Epithelial cell of proximal tubule (primary cell): ENCODE data around the gene CELA2A. TPM values are rescaled to one million over a fixed set of nuclear protein-coding genes. Genes with fewer than 3 reads are reported as not detected.
A peak's percentile ranks its signal among the peaks of the same experiment; 100 is the strongest.

Experiments used
- DNase-seq: peaks from one replicate; pipeline ENCODE4 v3.0.0-alpha.2; 2011; ENCODE audit warnings: low read depth
- H3K4me3 ChIP-seq: 2 replicates; pipeline ENCODE4 v1.5.1; 2011; ENCODE audit warnings: low read depth, mild to moderate bottlenecking, low read length
- total RNA-seq: library from RNA; depleted of rRNA; stranded (reverse); fragments of >200 nt; gene quantifications from 2 replicates; pipeline ENCODE4 v1.2.3, GENCODE V29; 2015
- TF ChIP-seq, protein P1 (sequence below): conservative IDR thresholded peaks from 2 replicates; pipeline ENCODE4 v1.5.1; 2012; ENCODE audit warnings: low read depth, mild to moderate bottlenecking, low read length

Gene CELA2A
- total RNA-seq, 1 donor from 2014 or later: not detected

DNA sequence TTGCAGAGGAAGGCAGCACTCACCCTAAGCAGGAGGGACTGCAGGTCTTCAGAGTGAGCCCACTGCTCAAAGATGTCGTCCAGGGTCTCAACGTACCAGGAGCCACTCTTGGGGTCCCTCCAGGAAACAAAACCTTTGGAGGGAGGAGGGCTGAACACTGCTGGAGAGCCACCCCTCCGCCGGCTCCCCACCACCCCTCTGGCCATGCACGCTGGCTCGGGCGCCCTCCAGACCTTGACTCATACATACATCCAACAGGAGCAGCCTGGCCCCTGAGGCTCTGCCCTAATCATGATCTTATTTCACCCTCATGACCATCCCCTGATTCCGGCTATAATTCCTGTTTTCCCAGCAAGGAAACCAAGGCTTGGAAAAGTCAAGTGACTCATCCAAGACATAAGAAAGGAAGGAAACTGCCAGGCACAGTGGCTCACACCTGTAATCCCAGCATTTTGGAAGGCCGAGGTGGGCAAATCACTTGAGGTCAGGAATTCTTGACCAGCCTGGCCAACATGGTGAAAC is 37.4 kb downstream of the CELA2A start:
- DNase-seq: no peak
- TF ChIP-seq, protein P1, sequence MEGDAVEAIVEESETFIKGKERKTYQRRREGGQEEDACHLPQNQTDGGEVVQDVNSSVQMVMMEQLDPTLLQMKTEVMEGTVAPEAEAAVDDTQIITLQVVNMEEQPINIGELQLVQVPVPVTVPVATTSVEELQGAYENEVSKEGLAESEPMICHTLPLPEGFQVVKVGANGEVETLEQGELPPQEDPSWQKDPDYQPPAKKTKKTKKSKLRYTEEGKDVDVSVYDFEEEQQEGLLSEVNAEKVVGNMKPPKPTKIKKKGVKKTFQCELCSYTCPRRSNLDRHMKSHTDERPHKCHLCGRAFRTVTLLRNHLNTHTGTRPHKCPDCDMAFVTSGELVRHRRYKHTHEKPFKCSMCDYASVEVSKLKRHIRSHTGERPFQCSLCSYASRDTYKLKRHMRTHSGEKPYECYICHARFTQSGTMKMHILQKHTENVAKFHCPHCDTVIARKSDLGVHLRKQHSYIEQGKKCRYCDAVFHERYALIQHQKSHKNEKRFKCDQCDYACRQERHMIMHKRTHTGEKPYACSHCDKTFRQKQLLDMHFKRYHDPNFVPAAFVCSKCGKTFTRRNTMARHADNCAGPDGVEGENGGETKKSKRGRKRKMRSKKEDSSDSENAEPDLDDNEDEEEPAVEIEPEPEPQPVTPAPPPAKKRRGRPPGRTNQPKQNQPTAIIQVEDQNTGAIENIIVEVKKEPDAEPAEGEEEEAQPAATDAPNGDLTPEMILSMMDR: no peak
- H3K4me3 ChIP-seq: no peak overlapping the region

DNA sequence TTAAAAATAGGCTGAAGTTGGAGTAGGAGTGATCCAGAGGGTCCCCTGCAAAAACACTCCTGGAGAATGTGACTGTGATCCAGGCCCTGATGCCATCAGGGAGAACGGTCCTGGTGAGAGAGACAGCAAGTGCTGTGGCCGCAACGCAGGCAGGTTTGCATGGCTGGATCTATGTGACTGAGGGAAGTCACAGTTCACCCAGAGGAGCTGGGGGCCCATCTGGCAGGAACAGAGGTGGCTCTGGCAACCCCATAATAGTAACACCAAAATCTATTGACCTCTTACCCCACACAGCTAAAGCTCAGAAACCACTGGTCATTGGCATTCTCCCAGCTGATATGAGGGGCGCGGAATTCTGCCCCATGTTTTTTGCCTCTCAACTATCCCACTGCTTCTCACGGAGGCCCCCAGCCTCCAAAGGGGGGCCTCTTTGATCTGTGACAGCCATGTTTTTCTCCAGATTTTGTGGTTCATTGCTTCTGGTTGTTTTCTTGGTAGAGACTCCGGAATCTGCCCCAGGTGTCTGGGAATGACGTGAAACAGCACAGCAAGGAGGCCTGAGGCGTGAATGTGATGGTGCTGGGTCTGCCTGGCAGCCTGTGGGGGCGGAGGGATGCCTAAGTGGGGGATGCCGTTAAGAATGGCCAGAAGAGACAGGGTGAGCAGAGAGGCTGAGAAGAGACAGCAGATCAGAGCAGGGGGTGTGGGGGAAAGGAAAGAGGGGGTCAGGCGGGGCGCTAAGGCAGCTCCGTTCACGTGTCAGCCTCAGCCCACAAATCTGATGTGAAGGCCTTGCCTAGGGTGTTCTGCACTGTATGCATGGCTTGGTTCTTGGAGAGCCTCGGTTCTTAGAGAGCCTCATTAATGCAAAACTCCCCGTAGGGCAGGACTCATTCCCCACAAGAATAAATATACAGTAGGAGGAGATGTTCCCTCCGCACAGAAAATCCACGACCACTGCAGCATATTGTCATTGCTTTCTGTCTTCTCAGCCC is 43.9 kb downstream of the CELA2A start:
- TF ChIP-seq, protein P1: no peak
- DNase-seq: no peak
- no peak overlapping the region for H3K4me3 ChIP-seq

DNA sequence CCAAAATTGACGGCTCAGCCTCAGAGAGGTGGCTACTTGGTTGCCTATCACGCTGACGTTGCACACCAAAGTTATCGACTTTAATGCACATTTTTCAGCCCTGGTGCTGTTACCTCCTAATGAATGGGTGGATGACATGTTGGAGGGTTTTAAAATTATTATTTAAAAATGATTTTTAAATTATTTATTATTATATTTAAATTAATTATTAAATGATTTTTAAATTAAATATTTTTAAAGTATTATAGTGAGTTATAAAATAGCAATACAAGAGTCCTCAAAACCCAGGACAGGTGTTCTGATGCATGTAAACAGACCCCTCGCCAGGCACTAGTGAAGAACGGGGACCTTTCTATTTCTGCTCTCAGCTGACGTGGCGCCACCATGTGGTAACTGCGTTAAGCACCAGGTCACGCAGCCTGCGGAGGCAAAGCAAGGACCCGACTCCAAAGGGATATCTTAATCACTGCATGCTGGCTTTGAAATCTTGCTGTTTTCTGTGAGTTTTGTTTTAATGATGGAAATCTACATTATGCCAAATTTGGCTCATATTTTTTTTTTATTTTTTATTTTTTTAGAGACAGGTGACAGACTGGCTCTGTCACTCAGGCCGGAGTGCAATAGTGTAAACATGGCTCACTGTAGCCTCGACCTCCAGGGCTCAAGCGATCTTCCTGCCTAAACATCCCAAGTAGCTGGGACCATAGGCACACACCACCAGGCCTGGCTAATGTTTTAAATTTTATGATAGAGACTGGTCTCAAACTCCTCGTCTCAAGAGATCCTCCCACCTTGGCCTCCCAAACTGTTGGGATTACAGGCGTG is 44.9 kb downstream of the CELA2A start:
- no peak for DNase-seq
- no peak overlapping the region for H3K4me3 ChIP-seq
- TF ChIP-seq, protein P1: peak; percentile 87

DNA sequence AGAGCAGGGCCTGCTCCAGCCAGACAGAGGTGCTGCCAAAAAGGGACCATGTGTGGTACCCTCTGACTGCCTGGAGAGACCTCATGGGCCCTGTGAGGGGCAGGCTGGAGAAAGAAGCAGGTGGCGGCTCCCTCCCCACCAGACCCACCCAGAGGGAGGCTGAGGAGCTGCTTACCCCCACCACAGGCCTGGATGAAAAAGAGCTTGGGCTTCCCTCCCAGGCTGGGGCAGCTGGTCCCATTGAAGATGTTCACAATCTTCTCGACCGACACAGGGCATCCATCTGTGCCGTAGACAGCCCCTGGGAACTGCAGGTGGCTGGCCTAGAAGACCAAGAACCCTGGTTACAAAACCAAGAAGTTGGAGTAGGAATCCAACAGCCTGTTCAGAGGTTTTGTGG is 47.9 kb downstream of the CELA2A start:
- no peak overlapping the region for H3K4me3 ChIP-seq
- no peak for DNase-seq
- TF ChIP-seq, protein P1: no peak

DNA sequence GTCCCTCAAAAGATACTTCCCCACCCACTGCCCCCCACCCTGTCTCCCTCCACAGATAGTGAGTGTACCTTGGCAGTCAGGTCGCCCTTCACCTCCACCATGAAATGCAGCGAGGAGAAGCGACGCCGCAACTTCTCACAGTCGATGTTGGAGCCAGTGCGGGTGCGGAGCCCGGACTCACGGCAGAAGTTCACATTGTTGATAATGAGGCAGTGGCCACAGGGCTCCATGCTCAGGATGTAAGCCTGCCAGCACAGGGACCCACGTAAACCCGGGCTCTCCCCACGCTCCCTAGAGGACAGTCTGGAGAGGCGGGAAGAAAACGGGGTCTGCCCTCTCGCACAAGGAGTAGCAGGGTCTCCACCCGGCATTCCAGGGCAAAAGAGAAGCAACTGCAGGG is 50.3 kb downstream of the CELA2A start:
- TF ChIP-seq, protein P1: no peak
- no peak for DNase-seq
- H3K4me3 ChIP-seq: no peak overlapping the region

DNA sequence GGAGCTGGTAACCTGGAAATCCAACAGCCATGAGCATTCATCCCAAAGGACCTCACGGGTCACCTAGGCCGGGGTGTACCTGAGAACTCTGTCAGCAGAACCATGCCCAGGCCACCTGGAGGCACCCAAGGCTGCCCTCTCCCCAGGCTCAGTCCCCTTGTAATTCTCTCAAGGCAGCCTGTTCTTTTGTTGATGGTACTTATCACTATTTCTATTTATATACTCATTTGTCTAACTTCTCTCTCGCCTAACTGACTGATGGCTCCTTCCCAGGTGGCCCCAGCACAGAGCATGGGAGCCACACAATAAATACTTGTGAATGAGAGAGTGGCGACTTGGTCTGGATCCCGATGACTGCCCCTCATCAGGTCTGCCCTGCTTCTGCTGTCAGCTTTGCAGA is 50.7 kb downstream of the CELA2A start:
- no peak for DNase-seq
- H3K4me3 ChIP-seq: no peak overlapping the region
- TF ChIP-seq, protein P1: no peak
